Measurements from ENCODE around the gene PCSK5. TPM values are rescaled to one million over a fixed set of nuclear protein-coding genes. Genes with fewer than 3 reads are reported as not detected.

Gene PCSK5
- polyA plus RNA-seq, 1 donor: 11.3 TPM

GRCh38 chr9:76366275-76366674 lies 475.8 kb downstream of the PCSK5 start:
- no peak for DNase-seq

DNA sequence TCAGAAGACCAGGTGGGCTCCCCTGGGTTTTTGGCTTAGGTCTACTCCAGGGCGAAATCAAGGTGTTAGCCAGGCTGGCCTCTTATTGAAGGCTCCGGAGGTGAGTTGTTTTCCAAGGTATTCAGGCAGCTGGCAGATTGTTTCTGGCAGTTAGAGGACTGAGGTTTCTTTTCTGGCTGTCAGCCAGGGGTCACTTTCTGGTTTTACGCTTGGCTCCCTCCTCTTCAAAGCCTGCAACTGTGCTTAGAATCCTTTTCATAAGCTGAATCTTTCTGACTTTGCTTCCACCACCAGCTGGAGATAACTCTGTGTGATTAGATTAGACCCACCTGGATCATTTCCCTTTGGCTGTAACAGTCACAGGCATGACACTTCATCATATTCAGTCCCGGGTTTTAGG lies 479.1 kb downstream of the PCSK5 start:
- no peak for DNase-seq

DNA sequence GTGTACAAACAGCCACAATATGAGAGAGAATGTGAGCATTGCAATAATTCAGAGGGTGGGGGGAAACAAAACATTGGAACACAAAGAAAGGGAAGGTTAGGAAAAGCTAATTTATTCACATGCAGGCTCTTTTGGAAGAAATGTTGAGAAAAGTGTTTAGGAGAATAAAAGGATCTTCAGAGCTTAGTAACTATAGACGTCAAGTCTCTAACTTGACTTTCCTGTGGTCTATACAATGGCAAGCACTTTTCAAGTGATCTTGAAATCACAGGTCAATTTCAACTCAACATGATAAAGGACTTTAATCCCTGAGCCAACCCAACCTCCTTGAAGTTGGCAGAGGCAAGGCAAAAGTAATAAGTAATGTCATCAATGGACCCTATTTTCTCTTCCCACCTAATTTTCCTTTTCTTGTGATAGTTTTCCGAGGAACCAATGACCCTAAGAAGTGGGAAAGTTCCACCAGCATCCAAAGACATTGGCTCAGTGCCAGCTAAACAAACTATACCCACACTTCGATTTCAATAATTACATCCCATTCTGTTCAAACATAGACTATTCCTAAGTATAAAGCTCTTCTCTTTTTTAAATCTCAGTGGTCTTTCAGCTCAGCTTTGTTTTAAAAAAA lies 480.0 kb downstream of the PCSK5 start:
- no peak for DNase-seq

GRCh38 chr9:76371901-76372300 lies 481.4 kb downstream of the PCSK5 start:
- no peak for DNase-seq

DNA sequence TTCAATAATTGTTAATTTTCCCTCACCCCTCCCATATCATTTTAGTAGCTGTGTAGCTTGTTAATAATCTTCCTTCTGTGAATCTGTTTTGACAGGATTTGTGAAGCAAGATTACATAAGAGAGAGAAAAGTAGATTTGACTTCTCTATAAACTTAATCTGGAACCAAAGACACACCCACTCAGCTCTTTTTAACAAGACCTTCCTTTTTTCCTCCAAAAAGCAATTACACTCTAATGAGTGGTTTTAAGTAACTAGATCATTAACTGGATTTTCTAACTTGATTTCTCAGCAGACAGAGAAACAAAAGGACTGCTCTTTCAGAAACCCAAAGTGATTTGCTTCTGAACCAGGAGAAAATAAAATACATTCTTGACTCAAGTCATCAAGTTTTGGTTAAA lies 481.9 kb downstream of the PCSK5 start:
- no peak for DNase-seq

GRCh38 chr9:76373173-76373783 lies 482.8 kb downstream of the PCSK5 start:
- peak; percentile 72 for DNase-seq

DNA sequence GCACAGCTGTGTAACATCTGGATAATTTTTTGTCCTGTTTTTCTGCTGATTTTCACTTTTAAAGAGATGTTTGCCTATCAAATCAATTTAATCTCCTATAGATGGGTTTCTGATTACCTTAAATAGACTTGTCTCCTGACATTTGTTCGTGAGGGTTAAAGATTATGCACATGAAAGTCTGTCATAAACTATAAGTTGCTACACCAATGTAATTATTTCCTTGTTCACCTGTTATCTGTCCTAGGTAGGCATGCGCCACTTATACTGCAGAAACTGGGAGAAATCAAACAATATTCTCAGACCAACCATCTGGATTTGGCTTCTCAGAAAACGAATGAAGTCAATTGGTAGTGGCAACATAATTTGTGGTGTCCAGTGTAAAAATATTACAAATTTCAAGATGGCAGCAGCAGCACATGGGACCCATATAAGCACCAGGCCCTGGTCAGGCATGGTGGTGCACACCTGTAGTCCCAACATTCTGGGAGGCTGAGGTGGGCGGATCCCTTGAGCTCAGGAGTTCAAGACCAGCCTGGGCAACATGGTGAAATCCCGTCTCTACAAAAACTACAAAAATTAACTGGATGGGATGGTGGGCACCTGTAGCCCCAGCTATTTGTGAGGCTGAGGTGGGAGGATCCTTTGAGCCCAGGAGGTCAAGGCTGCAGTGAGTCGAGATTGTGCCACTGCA lies 483.5 kb downstream of the PCSK5 start:
- DNase-seq: no peak

GRCh38 chr9:76374783-76375559 lies 484.5 kb downstream of the PCSK5 start:
- DNase-seq: no peak

DNA sequence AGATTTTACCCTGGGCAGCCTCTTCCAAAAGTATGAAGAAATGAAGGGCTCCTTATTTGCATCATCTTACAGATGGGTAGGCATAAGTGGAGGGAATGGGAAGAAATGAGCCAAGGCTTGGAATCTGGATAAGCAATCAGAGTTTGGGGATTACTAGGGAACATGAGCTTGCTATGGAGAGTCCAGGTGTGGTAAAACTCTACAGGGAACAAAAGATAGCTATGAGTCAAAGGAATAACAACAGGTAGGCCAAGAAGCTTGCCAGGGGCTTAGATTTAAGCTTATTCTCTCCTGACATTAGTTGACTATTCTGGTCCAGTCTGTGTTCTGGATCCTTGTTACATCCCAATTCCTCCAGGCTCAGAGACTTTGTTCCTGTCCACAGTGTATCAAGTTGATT lies 487.3 kb downstream of the PCSK5 start:
- DNase-seq: no peak

GRCh38 chr9:76378367-76379073 lies 488.0 kb downstream of the PCSK5 start:
- no peak for DNase-seq

- DNase-seq: no peak
These were observed 489.0 kb downstream of the PCSK5 start for GRCh38 chr9:76379494-76379893.

GRCh38 chr9:76390656-76391055 lies 500.2 kb downstream of the PCSK5 start:
- DNase-seq: no peak

DNA sequence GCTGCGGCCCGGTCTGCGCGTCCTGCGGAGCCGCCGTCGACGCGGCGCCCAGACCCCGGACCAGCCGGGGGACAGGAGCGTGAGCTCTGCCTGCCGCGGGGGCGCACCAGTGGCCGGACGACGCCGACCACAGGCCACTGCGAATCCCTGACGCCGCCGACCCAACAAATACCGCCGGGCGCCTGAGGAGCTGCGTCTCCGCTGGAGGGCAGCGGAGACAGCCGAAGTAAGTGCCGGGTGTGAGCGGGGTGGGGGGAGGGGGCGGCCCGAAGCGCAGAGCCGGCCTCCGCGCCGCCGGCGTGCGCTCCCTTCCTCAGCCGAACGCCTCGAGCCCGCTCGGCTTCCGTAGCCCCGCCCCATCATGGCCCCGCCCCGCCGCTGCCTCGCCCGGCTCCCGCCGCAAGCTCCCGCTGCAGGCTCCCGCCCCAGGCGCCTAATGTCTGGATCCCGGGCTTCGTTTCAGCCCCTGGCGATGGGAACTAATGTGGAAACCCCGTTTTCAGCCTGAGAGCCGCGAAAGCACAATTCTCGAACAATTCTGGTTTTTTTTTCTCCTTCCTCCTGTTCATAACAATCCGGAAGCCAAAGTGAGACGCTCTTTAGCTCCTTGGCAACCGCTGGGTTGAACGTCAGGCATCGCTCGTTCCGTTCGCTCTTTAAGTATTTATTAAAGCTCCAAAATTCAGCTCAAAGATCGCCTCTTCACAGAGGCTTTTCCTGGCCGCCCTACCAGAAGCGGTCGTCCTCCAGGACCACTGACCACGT lies 503.9 kb downstream of the PCSK5 start, which contains the start of gene RFK:
RFK (minus strand) TSS at position 232 of the 765 bp plus-strand sequence. CDS start 255 bp downstream, outside the sequence.
- DNase-seq: peak; percentile 95

- DNase-seq: no peak
These were observed 504.4 kb downstream of the PCSK5 start for GRCh38 chr9:76394960-76395252.

GRCh38 chr9:76395381-76395780 lies 504.9 kb downstream of the PCSK5 start:
- no peak for DNase-seq

DNA sequence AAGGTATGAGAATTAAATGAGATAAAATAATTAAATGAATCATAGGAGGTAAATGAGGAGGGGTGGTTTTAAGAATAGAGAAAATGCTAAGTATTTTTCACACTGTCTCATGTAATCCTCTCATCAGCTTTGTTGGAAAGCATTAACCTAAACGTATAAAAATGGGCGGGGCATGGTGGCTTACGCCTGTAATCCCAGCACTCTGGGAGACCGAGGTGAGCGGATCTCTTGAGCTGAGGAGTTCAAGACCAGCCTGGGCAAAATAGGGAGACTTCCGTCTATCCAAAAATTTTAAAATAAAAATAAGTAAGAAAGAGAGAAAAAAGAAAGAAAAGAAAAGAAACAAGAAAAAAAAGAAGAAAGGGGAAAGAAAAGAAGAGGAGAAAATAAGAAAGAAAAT lies 505.7 kb downstream of the PCSK5 start:
- DNase-seq: no peak

DNA sequence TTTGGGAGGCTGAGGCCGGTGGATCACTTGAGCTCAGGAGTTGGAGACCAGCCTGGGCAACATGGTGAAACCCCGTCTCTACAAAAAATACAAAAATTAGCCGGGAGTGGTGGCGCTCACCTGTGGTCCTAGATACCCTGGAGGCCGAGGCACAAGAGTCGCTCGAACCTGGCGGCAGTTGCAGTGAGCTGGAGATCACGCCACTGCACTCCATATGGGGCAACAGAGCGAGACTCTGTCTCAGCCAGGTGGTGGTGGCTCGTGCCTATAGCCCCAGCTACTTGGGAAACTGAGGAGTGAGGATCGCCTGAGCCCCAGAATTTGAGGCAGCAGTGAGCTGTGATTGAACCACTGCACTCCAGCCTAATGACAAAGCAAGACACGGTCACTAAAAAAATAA lies 506.1 kb downstream of the PCSK5 start:
- DNase-seq: no peak

DNA sequence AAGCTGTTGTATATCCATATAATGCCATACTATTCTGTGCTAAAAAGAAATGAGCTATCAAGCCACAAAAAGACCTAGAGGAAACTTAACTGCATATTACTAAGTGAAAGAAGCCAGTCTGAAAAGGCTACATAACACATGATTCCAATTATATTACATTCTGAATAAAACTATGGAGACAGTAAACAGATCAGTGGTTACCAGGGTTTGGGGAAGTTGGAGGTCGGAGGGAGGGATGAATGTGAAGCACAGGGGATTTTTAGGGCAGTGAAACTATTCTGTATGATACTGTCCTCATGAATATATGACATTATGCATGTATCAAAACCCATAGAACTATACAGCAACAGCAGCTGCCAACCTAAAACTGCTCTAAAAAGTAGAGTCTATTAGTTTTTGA lies 509.4 kb downstream of the PCSK5 start:
- DNase-seq: no peak

- no peak for DNase-seq
These were observed 510.1 kb downstream of the PCSK5 start for GRCh38 chr9:76400534-76401096.

GRCh38 chr9:76401176-76401575 lies 510.7 kb downstream of the PCSK5 start:
- DNase-seq: no peak

DNA sequence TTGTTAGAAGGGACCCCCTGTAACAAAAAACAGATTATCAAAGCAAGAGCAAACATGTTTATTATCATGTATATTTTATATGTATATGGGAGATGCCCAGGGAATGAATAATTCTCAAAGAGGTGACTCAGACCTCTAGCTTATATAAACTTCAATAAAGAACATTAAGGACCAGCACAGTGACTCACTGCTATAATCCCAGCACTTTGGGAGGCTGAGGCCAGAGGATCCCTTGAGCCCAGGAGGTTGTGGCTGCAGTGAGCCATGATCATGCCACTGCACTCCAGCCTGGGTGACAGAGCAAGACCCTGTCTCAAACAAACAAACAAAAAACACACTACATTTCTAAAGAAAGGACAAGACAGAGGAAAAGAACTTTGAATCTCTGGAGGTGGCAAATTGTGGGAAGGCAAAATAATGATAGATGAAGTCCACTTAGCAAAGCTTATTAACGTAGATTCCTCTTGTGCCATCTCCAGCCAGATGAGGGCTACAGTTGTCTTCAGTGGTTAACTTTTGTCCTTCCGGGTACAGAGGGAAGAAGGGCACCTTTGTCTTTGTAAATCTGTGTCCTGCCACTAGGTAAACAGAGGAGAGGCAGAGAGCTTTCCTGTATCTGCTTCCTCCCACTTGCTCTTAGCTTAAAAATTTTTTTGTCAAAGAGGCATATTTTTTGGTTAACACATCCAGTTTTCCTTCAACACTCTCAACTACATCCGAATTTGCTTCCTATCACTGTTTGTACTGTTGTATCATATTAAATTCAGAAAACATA lies 511.3 kb downstream of the PCSK5 start:
- no peak for DNase-seq
